Measurements from ENCODE around the gene ANGPTL7. TPM values are rescaled to one million over a fixed set of nuclear protein-coding genes. Genes with fewer than 3 reads are reported as not detected.

Gene ANGPTL7, protein sequence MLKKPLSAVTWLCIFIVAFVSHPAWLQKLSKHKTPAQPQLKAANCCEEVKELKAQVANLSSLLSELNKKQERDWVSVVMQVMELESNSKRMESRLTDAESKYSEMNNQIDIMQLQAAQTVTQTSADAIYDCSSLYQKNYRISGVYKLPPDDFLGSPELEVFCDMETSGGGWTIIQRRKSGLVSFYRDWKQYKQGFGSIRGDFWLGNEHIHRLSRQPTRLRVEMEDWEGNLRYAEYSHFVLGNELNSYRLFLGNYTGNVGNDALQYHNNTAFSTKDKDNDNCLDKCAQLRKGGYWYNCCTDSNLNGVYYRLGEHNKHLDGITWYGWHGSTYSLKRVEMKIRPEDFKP
- total RNA-seq: 10 to 100 TPM in 1 of 4 donors, 1 to 10 TPM in 2, not detected in 1; 2.9 to 11.9 (median 6.2) TPM

DNA sequence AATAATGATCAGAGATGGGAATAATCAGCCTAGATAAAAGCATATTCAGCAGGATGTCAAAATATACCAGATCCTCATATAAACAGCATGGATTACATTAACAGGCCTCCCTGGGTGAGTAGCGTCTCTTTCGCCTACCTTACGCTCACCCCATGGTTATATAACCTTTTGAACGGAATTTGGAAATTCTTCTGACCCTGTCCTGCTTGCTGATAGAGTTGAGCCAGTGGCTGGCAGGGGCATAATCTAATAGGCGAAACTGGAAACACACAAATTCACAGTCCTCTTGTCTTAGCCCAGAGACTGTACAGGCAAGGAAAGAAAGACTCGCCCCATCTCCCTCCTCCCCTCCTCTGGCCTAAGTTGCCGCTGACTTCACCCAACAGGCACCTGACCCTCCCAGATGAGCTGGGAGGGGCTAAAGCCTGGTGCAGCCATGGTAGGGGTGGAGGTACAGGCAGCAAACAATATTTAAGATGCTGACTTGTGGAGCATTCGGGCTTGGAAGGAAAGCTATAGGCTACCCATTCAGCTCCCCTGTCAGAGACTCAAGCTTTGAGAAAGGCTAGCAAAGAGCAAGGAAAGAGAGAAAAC is at the start of gene ANGPTL7:
Gene ANGPTL7, plus strand, starts transcription at position 498 of the 594 bp plus-strand sequence. CDS start 225 bp downstream, outside the sequence.
- TF ChIP-seq, protein P1, sequence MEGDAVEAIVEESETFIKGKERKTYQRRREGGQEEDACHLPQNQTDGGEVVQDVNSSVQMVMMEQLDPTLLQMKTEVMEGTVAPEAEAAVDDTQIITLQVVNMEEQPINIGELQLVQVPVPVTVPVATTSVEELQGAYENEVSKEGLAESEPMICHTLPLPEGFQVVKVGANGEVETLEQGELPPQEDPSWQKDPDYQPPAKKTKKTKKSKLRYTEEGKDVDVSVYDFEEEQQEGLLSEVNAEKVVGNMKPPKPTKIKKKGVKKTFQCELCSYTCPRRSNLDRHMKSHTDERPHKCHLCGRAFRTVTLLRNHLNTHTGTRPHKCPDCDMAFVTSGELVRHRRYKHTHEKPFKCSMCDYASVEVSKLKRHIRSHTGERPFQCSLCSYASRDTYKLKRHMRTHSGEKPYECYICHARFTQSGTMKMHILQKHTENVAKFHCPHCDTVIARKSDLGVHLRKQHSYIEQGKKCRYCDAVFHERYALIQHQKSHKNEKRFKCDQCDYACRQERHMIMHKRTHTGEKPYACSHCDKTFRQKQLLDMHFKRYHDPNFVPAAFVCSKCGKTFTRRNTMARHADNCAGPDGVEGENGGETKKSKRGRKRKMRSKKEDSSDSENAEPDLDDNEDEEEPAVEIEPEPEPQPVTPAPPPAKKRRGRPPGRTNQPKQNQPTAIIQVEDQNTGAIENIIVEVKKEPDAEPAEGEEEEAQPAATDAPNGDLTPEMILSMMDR (IDR thresholded peaks at IDR 0.05; ENCODE audit: low read depth): no peak

DNA sequence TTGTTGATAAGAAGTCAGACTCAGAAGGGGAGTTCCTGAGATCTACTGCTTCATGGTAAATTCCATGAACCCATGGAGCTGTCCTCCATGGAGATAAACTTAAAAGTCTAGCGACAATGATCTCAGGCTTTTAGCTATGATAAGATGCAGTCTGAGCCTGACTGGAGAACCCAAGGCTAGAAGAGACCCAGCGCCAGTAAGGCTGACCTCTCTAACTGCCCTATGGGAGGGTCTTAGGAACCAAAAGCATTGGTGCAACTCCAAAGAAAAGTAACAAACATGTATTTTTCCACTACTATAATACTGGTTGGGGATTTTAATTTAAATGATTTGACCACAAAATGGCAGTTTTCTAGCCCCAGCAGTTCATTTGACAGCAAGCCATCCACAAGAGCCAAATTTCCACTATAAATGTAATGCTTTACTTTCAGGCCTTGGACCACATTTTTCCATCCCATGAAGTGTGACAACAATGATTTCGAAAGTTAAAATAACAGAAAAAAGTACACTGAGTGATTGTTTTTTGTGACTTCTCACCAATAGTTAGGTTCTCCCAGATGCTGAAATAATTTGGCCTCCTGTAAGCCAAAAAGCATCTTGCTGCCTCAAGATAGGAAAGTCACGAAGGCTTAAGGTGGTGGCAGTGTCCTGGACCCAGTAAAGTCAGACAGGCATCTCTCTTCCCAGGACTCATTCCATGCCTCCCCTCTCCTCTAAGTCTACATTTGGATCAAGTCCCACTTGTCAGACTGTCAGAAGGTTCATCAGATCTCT is 46.4 kb upstream of the ANGPTL7 start:
- TF ChIP-seq, protein P1 (IDR thresholded peaks at IDR 0.05; ENCODE audit: low read depth): no peak

DNA sequence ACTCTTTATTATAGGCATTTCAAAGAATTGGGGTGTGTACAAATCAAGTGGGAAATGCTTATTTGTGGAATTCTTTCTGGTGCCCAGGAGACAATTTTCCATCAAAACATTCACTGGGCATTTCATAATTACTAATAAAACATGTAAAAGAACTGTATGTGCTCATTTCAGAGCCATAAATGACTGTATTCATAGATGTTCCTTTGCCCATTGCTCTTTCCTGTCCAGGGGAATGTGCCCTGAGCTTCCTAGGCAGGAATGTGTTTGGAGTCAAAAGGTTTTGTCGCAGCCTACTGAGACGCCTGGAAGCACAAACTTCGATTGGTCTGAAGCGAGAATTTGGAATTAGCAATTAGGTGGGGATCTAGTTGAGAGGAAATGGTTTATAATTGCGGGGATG is 45.8 kb upstream of the ANGPTL7 start:
- TF ChIP-seq, protein P1 (IDR thresholded peaks at IDR 0.05; ENCODE audit: low read depth): no peak

DNA sequence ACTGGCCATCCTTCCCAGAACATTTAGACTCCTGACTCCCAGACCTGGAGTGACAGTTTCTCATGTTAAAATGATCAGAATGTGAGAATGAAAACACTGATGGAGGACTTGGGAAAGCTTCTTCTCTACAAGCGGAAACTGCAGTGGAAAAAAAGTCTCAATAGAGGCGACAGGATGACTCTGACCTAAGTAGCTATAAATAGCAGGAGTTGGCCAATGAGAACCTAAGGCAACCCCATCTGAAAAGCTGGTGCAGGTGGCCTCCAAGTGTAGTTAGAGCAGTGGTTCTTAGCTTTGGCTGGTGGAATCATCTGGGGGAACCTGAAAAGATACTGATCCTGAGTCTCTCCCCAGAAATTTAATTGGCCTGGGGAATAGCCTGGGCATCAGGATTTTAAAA is 45.2 kb upstream of the ANGPTL7 start:
- TF ChIP-seq, protein P1 (IDR thresholded peaks at IDR 0.05; ENCODE audit: low read depth): no peak

DNA sequence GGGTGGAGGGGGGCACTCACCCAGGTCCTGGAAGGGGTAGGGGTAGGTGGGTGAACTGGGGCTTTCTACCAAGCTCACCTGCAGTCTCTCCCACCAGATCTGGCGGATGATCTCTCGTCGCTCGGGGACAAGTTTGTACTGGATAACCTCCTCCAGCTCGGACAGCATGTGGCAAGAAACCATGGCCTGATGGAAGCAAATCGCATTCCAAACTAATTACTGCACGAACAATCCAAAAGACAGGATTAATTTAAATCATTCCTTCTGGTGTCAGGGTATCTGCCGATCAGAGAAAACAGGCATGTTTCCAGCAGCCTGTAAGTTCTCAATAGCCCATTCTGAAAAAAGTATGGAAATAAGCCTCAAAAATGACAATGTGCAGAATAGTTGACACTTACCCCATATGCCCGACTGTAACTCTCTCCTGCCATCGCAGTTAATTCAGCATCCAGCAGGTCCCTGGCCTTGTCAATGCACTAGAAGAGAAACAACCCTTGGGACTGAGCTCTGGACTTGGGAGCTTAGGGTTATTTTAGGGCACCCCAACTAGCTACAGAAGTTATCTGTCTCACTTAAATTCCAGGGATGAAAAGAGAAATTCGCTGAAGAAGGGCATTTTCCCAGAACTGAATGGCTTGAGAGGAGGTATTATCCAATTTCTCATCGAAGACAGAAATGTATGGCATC is 44.4 kb upstream of the ANGPTL7 start:
- TF ChIP-seq, protein P1 (IDR thresholded peaks at IDR 0.05; ENCODE audit: low read depth): no peak

DNA sequence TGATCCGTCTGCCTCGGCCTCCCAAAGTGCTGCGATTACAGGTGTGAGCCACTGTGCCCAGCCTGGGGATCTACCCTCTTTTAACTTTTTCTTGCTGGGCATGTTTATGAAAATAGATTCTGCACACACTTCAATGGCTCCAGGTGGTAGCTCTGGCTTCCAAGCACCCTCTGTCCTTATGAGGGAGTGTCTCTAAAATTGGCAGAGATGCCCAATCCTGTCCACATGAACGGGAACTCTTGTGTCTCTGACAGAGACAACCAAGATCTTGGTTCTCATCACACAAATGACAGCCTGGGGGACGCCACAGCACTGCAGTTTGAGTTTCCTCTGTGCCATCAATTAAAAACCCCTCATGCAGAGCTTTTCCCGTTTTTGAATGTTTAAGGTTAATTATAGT is 43.4 kb upstream of the ANGPTL7 start:
- TF ChIP-seq, protein P1 (IDR thresholded peaks at IDR 0.05; ENCODE audit: low read depth): no peak
